SK-N-SH (cell line): Measurements from ENCODE around the gene MAP3K2. TPM values are rescaled to one million over a fixed set of nuclear protein-coding genes. Genes with fewer than 3 reads are reported as not detected.
A peak's percentile ranks its signal among the peaks of the same experiment; 100 is the strongest.

Experiments
- CTCF ChIA-PET: fragments of 300-600, 350-600 bp; formaldehyde crosslinking; extraction: SDS; loops from one replicate; lab custom pipeline; 2021; lab: Yijun Ruan, JAX
- POLR2A ChIA-PET: fragments of 350-600 bp; sonication (Branson Sonifier 250); formaldehyde crosslinking; extraction: SDS; loops from one replicate; lab custom pipeline; 2020; ENCODE audit warnings: antibody characterized with exemption, inconsistent platforms; lab: Yijun Ruan, JAX
- DNase-seq: peaks from one replicate; pipeline ENCODE4 v3.0.0; 2012
- H2AFZ ChIP-seq: fragments of 200-600 bp; sonication (generic); 2 replicates; pipeline ENCODE4 v1.8.1; 2016; ENCODE audit warnings: antibody characterized with exemption, mild to moderate bottlenecking, low read depth
- H3F3A ChIP-seq: fragments of 200-600 bp; sonication (generic); replicated peaks from 2 replicates; pipeline ENCODE3; 2016; ENCODE audit warnings: antibody characterized with exemption, mild to moderate bottlenecking; ENCODE audit not compliant: insufficient read depth
- H3K27ac ChIP-seq, 2 experiments: fragments of 200-500 bp in 1 of 2; fragments of 200-600 bp in 1 of 2; sonication (Bioruptor generic) in 1 of 2; sonication (generic), shearing (Covaris generic) in 1 of 2; 2 replicates each; pipeline versions ENCODE4 v1.5.1 to v1.6.1; 2014 to 2016; ENCODE audit warnings: low read depth in 2 of 2, inconsistent platforms in 1 of 2, low read length in 1 of 2, mild to moderate bottlenecking in 1 of 2, mixed read lengths in 1 of 2
- H3K27me3 ChIP-seq: fragments of 200-600 bp; sonication (generic), shearing (Covaris generic); 2 replicates; pipeline ENCODE4 v1.6.1; 2016; ENCODE audit warnings: mixed run types; ENCODE audit not compliant: insufficient read depth
- H3K36me3 ChIP-seq, 2 experiments: fragments of 200-500 bp in 1 of 2; fragments of 200-600 bp in 1 of 2; sonication (Bioruptor generic) in 1 of 2; sonication (generic) in 1 of 2; replicated peaks in 1 of 2; 2 replicates each; pipeline versions ENCODE3 to v1.5.1; 2014 to 2016; ENCODE audit warnings: low read length in 1 of 2, mild to moderate bottlenecking in 1 of 2; ENCODE audit not compliant: insufficient read depth in 2 of 2, control insufficient read depth in 1 of 2
- H3K4me1 ChIP-seq, 2 experiments: fragments of 200-500 bp in 1 of 2; fragments of 200-600 bp in 1 of 2; sonication (Bioruptor generic) in 1 of 2; sonication (generic), shearing (Covaris generic) in 1 of 2; 2 replicates each; pipeline versions ENCODE4 v1.5.1 to v1.6.1; 2014 to 2016; ENCODE audit warnings: low read depth in 1 of 2, low read length in 1 of 2, mixed run types in 1 of 2; ENCODE audit not compliant: insufficient read depth in 2 of 2, control insufficient read depth in 1 of 2
- H3K4me2 ChIP-seq: fragments of 200-600 bp; sonication (generic), shearing (Covaris generic); 2 replicates; pipeline ENCODE4 v1.6.1; 2017; ENCODE audit warnings: mixed run types
- H3K4me3 ChIP-seq, 2 experiments: fragments of 200-500 bp in 1 of 2; fragments of 200-600 bp in 1 of 2; sonication (Bioruptor generic) in 1 of 2; sonication (generic), shearing (Covaris generic) in 1 of 2; 2 replicates each; pipeline versions ENCODE4 v1.5.1 to v1.8.1; 2014 to 2016; ENCODE audit warnings: low read depth in 2 of 2, inconsistent platforms in 1 of 2, low read length in 1 of 2, mild to moderate bottlenecking in 1 of 2, mixed read lengths in 1 of 2, moderate library complexity in 1 of 2
- H3K79me2 ChIP-seq: fragments of 200-600 bp; sonication (generic); 2 replicates; pipeline ENCODE4 v1.8.1; 2017; ENCODE audit warnings: mild to moderate bottlenecking; ENCODE audit not compliant: insufficient read depth
- H3K9ac ChIP-seq: fragments of 200-600 bp; sonication (generic); 2 replicates; pipeline ENCODE4 v1.6.1; 2017; ENCODE audit warnings: mixed run types
- H3K9me2 ChIP-seq: fragments of 200-600 bp; sonication (generic); 2 replicates; pipeline ENCODE4 v1.6.1; 2017; ENCODE audit warnings: mixed run types
- H3K9me3 ChIP-seq: fragments of 200-600 bp; sonication (generic); 2 replicates; pipeline ENCODE4 v1.6.1; 2017; ENCODE audit warnings: mixed run types, mild to moderate bottlenecking, moderate library complexity
- H4K20me1 ChIP-seq: fragments of 200-600 bp; sonication (generic); 2 replicates; pipeline ENCODE4 v1.6.1; 2017; ENCODE audit warnings: mild to moderate bottlenecking, mixed run types; ENCODE audit not compliant: insufficient read depth
- CHD2 ChIP-seq: fragments of 150-350 bp; IDR thresholded peaks from 2 replicates; pipeline ENCODE4 v1.6.1; 2018; ENCODE audit warnings: low read length; ENCODE audit not compliant: partially characterized antibody
- FOXM1 ChIP-seq: IDR thresholded peaks from 2 replicates; pipeline ENCODE4 v1.4.0; 2012; ENCODE audit warnings: low read depth, mild to moderate bottlenecking
- GATA2 ChIP-seq: sonication (generic); formaldehyde crosslinking; IDR thresholded peaks from 2 replicates; pipeline ENCODE4 v1.5.0; 2020; ENCODE audit warnings: mild to moderate bottlenecking, missing genetic modification reagents
- MXI1 ChIP-seq: IDR thresholded peaks from 2 replicates; pipeline ENCODE4 v1.6.1; 2012; ENCODE audit warnings: mild to moderate bottlenecking, low read depth, low read length, improper control_type of control experiment
- NRF1 ChIP-seq: IDR thresholded peaks from 2 replicates; pipeline ENCODE4 v1.6.1; 2012; ENCODE audit warnings: low read depth, mild to moderate bottlenecking, low read length
- RFX5 ChIP-seq: IDR thresholded peaks from 2 replicates; pipeline ENCODE4 v1.6.1; 2012; ENCODE audit warnings: mild to moderate bottlenecking, improper control_type of control experiment, low read length
- SIN3A ChIP-seq: IDR thresholded peaks from 2 replicates; pipeline ENCODE4 v1.6.1; 2012; ENCODE audit warnings: low read depth, mild to moderate bottlenecking, low read length, moderate library complexity, borderline replicate concordance
- SMC3 ChIP-seq: IDR thresholded peaks from 2 replicates; pipeline ENCODE4 v1.6.1; 2012; ENCODE audit warnings: low read depth, low read length, improper control_type of control experiment
- TAF1 ChIP-seq: IDR thresholded peaks from 2 replicates; pipeline ENCODE4 v1.6.1; 2012; ENCODE audit warnings: low read depth, mild to moderate bottlenecking, low read length, moderate library complexity, borderline replicate concordance
- TCF12 ChIP-seq: IDR thresholded peaks from 2 replicates; pipeline ENCODE4 v1.4.0; 2012
- YY1 ChIP-seq: IDR thresholded peaks from 2 replicates; pipeline ENCODE4 v1.4.0; 2012; ENCODE audit warnings: low read depth, mild to moderate bottlenecking
- WGBS: methylation state at CpG from one replicate; pipeline ENCODE4 v1.1.6; 2017; ENCODE audit warnings: low lambda C conversion rate; 5-methylcytosine and 5-hydroxymethylcytosine counted together
- polyA plus RNA-seq, 3 experiments: library from polyadenylated mRNA; depleted of rRNA; stranded (reverse); fragments of >200 nt; gene quantifications; 2 replicates each; pipeline ENCODE4 v1.2.3, GENCODE V29; 2012
- TF ChIP-seq, protein P1 (sequence below): IDR thresholded peaks from 2 replicates; pipeline ENCODE4 v1.6.1; 2012; ENCODE audit warnings: mild to moderate bottlenecking, low read depth, low read length, moderate library complexity
- TF ChIP-seq, protein P2 (sequence below): IDR thresholded peaks from 2 replicates; pipeline ENCODE4 v1.4.0; 2012; ENCODE audit warnings: low read depth
- TF ChIP-seq, protein P3 (sequence below): IDR thresholded peaks from 2 replicates; pipeline ENCODE4 v1.4.0; 2012; ENCODE audit warnings: low read depth, borderline replicate concordance
- TF ChIP-seq, protein P4 (sequence below): fragments of 200-600 bp; sonication (generic); IDR thresholded peaks from 2 replicates; pipeline ENCODE4 v1.6.1; 2017; ENCODE audit warnings: antibody characterized with exemption, mild to moderate bottlenecking, moderate library complexity

MAP3K2 gene
- polyA plus RNA-seq, 1 of the 3 experiments (the other 2 are of a cell fraction): 2.7 TPM

DNA sequence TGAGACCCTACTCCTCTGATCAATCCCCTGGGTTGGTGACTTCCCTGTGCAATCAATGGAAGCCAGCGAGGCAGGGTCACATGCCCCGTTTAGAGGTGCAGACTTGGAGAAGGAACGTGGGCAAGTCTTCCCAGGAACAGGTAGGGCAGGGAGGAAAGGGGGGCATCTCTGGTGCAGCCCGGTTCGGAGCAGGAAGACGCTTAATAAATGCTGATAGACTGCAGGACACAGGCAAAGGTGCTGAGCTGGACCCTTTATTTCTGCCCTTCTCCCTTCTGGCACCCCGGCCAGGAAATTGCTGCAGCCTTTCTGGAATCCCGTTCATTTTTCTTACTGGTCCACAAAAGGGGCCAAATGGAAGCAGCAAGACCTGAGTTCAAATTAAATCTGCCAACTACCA lies 29.6 kb upstream of the MAP3K2 start (continued):
- TF ChIP-seq, protein P1, sequence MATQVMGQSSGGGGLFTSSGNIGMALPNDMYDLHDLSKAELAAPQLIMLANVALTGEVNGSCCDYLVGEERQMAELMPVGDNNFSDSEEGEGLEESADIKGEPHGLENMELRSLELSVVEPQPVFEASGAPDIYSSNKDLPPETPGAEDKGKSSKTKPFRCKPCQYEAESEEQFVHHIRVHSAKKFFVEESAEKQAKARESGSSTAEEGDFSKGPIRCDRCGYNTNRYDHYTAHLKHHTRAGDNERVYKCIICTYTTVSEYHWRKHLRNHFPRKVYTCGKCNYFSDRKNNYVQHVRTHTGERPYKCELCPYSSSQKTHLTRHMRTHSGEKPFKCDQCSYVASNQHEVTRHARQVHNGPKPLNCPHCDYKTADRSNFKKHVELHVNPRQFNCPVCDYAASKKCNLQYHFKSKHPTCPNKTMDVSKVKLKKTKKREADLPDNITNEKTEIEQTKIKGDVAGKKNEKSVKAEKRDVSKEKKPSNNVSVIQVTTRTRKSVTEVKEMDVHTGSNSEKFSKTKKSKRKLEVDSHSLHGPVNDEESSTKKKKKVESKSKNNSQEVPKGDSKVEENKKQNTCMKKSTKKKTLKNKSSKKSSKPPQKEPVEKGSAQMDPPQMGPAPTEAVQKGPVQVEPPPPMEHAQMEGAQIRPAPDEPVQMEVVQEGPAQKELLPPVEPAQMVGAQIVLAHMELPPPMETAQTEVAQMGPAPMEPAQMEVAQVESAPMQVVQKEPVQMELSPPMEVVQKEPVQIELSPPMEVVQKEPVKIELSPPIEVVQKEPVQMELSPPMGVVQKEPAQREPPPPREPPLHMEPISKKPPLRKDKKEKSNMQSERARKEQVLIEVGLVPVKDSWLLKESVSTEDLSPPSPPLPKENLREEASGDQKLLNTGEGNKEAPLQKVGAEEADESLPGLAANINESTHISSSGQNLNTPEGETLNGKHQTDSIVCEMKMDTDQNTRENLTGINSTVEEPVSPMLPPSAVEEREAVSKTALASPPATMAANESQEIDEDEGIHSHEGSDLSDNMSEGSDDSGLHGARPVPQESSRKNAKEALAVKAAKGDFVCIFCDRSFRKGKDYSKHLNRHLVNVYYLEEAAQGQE: no peak
- TF ChIP-seq CHD2 (no peak), TCF12 (no peak)
- TF ChIP-seq, all 33 proteins: peak for 0

DNA sequence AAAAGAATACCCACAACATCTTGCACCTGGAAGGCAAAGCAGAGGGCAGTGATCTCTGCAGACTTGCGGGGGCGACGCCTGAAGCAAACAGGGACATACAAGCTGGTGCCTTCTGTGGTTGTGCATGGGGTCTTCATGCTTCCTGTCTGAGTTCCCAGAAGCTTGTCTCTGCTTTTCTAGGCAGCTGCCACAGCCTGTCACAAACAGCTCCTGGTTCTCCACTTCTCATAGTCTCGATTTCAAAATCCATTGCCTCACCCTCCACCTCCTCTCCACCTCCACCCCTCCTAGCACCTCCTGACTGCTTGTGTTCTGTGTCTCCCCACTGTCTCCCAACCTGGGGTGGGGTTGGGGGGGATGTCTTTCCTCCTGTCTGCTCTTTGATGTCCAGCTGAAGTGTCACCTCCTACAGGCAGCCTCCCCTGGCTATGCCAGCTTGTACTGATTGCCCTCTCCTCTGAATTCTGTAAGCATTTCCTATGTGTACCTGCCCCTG lies 28.8 kb upstream of the MAP3K2 start:
- DNase-seq: no peak
- Histone ChIP-seq H3K79me2 (no peaks in the 10 kb centered on the region), H3K4me1 (peaks cover 16% of the 10 kb centered on the region in 2 experiments; a peak in 3 of 4 replicates), H4K20me1 (no peaks in the 10 kb centered on the region), H3K36me3 (no peaks in the 10 kb centered on the region)
- WGBS: 81% methylated on average over 4 of the region's 4 CpGs
- ChIA-PET POLR2A (interaction anchor here (1.4 kb wide), 1 partner anchor 123 kb away, joined by 4 read pairs; the partner anchor contains the start of gene ERCC3), CTCF (interaction anchor here (0.7 to 3.8 kb wide), 18 partner anchors 8 to 150 kb away, joined by 3 to 20 read pairs (median 5); no protein-coding TSS in a partner anchor)
- no peak for TF ChIP-seq YY1
- TF ChIP-seq SIN3A: no peak
- no peak for TF ChIP-seq RFX5
- TF ChIP-seq, protein P1: no peak
- no peak for TF ChIP-seq NRF1
- no peak for TF ChIP-seq TAF1
- no peak for TF ChIP-seq MXI1
- TF ChIP-seq, protein P2, sequence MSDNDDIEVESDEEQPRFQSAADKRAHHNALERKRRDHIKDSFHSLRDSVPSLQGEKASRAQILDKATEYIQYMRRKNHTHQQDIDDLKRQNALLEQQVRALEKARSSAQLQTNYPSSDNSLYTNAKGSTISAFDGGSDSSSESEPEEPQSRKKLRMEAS: no peak
- TF ChIP-seq, protein P3, sequence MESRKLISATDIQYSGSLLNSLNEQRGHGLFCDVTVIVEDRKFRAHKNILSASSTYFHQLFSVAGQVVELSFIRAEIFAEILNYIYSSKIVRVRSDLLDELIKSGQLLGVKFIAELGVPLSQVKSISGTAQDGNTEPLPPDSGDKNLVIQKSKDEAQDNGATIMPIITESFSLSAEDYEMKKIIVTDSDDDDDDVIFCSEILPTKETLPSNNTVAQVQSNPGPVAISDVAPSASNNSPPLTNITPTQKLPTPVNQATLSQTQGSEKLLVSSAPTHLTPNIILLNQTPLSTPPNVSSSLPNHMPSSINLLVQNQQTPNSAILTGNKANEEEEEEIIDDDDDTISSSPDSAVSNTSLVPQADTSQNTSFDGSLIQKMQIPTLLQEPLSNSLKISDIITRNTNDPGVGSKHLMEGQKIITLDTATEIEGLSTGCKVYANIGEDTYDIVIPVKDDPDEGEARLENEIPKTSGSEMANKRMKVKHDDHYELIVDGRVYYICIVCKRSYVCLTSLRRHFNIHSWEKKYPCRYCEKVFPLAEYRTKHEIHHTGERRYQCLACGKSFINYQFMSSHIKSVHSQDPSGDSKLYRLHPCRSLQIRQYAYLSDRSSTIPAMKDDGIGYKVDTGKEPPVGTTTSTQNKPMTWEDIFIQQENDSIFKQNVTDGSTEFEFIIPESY: no peak
- TF ChIP-seq GATA2 (CRISPR knock-in tag): no peak
- no peak for TF ChIP-seq SMC3
- TF ChIP-seq, protein P4, sequence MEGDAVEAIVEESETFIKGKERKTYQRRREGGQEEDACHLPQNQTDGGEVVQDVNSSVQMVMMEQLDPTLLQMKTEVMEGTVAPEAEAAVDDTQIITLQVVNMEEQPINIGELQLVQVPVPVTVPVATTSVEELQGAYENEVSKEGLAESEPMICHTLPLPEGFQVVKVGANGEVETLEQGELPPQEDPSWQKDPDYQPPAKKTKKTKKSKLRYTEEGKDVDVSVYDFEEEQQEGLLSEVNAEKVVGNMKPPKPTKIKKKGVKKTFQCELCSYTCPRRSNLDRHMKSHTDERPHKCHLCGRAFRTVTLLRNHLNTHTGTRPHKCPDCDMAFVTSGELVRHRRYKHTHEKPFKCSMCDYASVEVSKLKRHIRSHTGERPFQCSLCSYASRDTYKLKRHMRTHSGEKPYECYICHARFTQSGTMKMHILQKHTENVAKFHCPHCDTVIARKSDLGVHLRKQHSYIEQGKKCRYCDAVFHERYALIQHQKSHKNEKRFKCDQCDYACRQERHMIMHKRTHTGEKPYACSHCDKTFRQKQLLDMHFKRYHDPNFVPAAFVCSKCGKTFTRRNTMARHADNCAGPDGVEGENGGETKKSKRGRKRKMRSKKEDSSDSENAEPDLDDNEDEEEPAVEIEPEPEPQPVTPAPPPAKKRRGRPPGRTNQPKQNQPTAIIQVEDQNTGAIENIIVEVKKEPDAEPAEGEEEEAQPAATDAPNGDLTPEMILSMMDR: no peak
- TF ChIP-seq FOXM1: no peak
- TF ChIP-seq, all 33 proteins: peak for 0
- Histone ChIP-seq H3K9ac (no peak overlapping the region), H3K27me3 (no peaks in the 10 kb centered on the region), H3F3A (peaks cover 23% of the 10 kb centered on the region), H3K27ac (no peak overlapping the region), H3K9me3 (no peaks in the 10 kb centered on the region), H2AFZ (no peak overlapping the region), H3K4me2 (peak overlapping the region; percentile 68; the same call in 1 of the 2 replicates), H3K9me2 (no peaks in the 10 kb centered on the region), H3K4me3 (peak overlapping the region in 1 of 2 experiments; percentile 39; a peak in 2 of 4 replicates)
